Measurements from ENCODE around the gene SLC1A7. TPM values are rescaled to one million over a fixed set of nuclear protein-coding genes. Genes with fewer than 3 reads are reported as not detected.

The SLC1A7 gene
- total RNA-seq, 4 donors from 2014 or later = 0.24 TPM; not detected in 3

- H3K27me3 ChIP-seq = no peaks in the 10 kb centered on the region
- peak overlapping the region; percentile 91 to 92 for H3K27ac ChIP-seq
- H3K4me3 ChIP-seq = no peak overlapping the region
- DNase-seq = no peak
- no peak for TF ChIP-seq CTCF (IDR thresholded peaks at IDR 0.05)
- TF ChIP-seq POLR2A (IDR thresholded peaks at IDR 0.05) = no peak
- no peaks in the 10 kb centered on the region for H3K9me3 ChIP-seq
- intact Hi-C loops (cut with DNase I; ENCODE audit: low total_unique reads) = no loop called here
- H3K36me3 ChIP-seq = no peaks in the 10 kb centered on the region
- peaks cover 23 to 28% of the 10 kb centered on the region in 2 donors for H3K4me1 ChIP-seq
Measured at GRCh38 chr1:53122201-53122885, 20.1 kb downstream of the SLC1A7 start.

- Histone ChIP-seq H3K4me3 (no peak overlapping the region), H3K4me1 (peaks cover 23 to 28% of the 10 kb centered on the region in 2 donors), H3K36me3 (no peaks in the 10 kb centered on the region), H3K27ac (peak overlapping the region; percentile 91 to 92), H3K9me3 (no peaks in the 10 kb centered on the region), H3K27me3 (no peaks in the 10 kb centered on the region)
- intact Hi-C loops (cut with DNase I; ENCODE audit: low total_unique reads) = no loop called here
- TF ChIP-seq CTCF (IDR thresholded peaks at IDR 0.05) (no peak), POLR2A (IDR thresholded peaks at IDR 0.05) (no peak)
- peak; percentile 88 to 90 for DNase-seq
Measured at GRCh38 chr1:53121319-53122172, 20.9 kb downstream of the SLC1A7 start.

- intact Hi-C loops (cut with DNase I; ENCODE audit: low total_unique reads) = no loop called here
- Histone ChIP-seq H3K9me3 (no peaks in the 10 kb centered on the region), H3K27ac (peak overlapping the region; percentile 91 to 92), H3K4me3 (no peak overlapping the region), H3K27me3 (no peaks in the 10 kb centered on the region), H3K36me3 (no peaks in the 10 kb centered on the region), H3K4me1 (peaks cover 23 to 28% of the 10 kb centered on the region in 2 donors)
- DNase-seq = no peak
- TF ChIP-seq CTCF (IDR thresholded peaks at IDR 0.05) = no peak
- TF ChIP-seq POLR2A (IDR thresholded peaks at IDR 0.05) = no peak
Measured at GRCh38 chr1:53120659-53121058, 21.8 kb downstream of the SLC1A7 start.

GRCh38 chr1:53117836-53118235 is 24.6 kb downstream of the SLC1A7 start:
- no peaks in the 10 kb centered on the region for H3K27me3 ChIP-seq
- no peaks in the 10 kb centered on the region for H3K36me3 ChIP-seq
- DNase-seq = no peak
- H3K4me3 ChIP-seq = no peak overlapping the region
- intact Hi-C loops (cut with DNase I; ENCODE audit: low total_unique reads) = no loop called here
- H3K9me3 ChIP-seq = no peaks in the 10 kb centered on the region
- H3K4me1 ChIP-seq = peaks cover 13 to 17% of the 10 kb centered on the region in 2 donors
- no peak overlapping the region for H3K27ac ChIP-seq
- TF ChIP-seq POLR2A (IDR thresholded peaks at IDR 0.05) (no peak), CTCF (IDR thresholded peaks at IDR 0.05) (no peak)

Measured in uterus (tissue), 4 donors.